Stimulated activated CD4-positive, alpha-beta T cell treated with anti-CD3 and anti-CD28 coated beads, Interleukin-12 subunit alpha, Interleukin-12 subunit beta, amount 100 ng/mL, for 48 hours (primary cell): ENCODE data around the gene GCC2.
"Not testable (repeated sequence)": the region's sequence is repeated elsewhere in the genome, so short reads cannot be mapped to it uniquely, and the experiment has no call there.

Experiments used
- DNase-seq, 3 donors: peaks; one replicate each; pipeline ENCODE4 v3.0.0-alpha.2; 2020; ENCODE audit warnings: low read depth in 2 of 3, low spot score in 1 of 3

Gene GCC2

DNA sequence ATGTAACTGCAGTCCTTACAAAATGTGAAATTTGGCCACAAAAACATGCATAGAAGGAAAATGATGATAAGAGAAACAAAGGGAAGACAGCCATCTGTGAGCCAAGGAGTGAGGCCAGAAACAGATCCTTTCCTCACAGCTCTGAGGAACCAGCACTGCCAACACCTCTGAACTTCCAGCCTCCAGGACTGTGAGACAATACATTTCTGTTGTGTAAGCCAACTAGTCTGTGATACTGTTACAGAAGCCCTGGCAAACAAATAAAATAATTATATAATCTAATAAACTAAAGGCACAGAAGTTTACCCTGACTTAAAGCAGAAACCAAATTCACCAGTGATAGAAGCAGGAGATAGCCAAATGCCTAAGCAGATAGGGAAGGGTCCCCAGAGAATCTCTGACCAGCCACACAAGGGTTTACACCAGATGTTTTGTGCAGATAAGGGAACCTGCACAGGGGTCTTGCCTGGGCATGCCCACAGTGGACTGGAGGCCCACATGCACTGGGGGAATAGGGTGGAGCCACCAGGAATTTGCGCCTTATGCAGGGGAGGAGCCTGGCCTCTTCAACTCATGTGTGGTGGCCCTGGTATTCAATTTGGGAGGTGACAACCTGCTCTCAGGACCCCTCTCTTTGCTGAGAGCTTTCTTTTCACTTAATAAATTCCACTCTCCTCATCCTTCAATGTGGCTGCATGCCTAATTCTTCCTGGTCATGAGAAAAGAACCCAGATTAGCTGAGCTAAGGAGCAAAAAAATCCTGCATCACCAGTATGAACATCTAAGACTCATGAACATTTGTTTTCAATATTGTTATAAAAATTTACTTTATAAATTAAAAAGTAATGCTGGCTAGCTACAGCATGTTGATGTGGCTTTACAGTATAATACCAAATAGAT, 3.8 kb upstream of the GCC2 start:
- DNase-seq = no peak

DNA sequence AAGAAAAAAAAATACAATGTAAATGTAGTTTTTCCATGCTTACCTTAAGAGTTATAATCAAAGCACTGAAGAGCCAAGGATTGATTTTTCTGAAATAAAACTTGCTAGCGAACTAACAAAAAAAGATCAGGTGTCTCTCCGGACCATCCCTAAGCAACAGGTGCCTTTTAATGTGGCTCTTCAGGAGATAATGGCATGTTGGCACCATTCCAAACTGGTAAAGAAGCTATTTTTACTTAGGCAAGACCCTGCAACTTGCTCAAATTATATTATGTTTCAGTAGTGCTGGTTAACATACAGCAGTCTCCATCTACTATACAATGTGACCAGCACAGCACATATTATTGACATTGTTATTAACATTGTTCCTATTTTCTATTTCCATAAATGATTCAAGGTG, 2.3 kb upstream of the GCC2 start:
- no peak for DNase-seq

- DNase-seq = no peak
These were observed 894 bp upstream of the GCC2 start for GRCh38 chr2:108447947-108448677.

GRCh38 chr2:108449410-108450130, 564 bp downstream of the GCC2 start:
- DNase-seq = no peak

DNA sequence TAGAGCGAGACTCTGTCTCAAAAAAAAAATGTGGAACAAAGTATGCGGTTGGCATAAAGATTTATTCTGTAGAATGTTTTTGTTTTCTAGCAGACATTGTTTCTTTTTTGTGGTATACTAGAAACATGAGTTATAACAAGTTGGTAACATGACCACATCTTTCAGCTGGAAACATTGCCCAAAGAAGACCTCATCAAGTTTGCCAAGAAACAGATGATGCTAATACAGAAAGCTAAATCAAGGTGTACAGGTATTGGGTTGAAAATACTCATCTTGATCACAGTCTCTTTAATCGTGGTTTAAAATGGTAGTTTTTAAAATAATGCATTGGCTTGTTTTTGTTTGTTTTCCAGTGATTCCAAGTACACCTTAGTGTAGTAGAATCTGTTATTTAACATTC, 1.9 kb downstream of the GCC2 start:
- DNase-seq = no peak

DNA sequence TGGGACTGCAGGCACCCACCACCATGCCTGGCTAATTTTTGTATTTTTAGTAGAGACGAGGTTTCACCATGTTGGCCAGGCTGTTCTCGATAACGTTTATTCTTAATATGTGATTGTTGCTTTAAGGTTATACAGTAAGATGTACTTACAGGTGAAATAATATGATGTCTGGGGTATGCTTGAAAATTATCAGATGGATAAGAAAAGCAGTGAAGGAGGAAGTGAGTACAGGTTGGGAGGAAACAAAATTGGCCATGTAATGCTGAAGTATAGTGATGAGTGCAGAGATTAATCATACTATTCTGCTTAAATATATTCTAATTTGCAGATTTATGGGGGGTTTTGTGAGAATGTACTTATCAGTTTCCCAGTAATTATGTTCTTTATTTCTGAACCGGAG, 3.0 kb downstream of the GCC2 start:
- no peak for DNase-seq

- DNase-seq = not testable (repeated sequence)
These were observed 4.5 kb downstream of the GCC2 start for GRCh38 chr2:108453530-108453929.

DNA sequence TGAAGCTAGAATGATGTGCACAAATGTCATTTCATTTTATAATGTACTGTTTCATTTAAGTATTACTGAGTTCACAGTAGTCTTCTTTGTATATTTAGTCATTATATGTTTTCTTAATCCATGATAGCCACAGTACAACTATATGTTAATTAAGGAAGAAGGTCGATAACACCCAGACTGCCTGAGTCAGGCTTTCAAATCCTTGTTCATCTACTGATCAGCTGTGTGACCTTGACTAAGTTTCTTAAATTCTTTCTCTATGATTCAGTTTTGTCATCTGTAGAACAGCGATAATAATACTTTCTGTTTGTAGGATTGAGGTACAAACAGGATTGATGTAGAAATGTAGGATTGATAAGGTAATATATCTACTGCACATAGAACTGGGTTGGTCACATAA, 5.4 kb downstream of the GCC2 start:
- DNase-seq = no peak

DNA sequence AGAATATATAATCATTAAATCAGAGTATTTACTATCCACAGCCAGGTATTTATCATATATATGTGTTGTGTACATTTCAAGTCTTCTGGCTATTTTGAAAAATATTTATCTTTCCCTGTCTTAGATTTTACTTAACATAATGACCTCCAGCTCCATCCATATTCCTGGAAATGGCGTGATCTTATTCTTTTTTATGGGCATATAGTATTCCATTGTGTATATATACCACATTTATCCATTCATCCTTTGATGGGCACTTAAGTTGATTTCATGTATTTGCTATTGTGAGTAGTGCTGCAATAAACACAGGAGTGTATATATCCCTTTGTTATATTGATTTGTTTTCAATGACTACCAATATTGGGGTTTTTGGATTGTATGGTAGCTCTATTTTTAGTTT, 6.6 kb downstream of the GCC2 start:
- no peak for DNase-seq

DNA sequence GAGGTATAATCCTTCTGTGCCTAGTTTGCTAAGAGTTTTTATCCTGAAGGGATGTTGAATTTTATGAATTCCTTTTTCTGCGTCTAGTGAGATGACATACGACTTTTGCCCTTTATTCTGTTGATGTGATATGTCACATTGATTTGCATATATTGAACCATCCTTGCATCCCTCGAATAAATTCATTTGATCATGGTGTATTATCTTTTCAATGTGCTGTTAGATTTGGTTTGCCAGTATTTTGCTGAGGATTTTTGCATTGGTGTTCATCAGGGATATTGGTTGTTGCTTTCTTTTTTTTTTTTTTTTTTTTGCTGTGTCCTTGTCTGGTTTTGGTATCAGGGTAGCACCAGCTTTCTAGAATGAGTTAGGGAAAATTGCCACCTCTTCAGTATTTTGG, 9.1 kb downstream of the GCC2 start:
- no peak for DNase-seq

DNA sequence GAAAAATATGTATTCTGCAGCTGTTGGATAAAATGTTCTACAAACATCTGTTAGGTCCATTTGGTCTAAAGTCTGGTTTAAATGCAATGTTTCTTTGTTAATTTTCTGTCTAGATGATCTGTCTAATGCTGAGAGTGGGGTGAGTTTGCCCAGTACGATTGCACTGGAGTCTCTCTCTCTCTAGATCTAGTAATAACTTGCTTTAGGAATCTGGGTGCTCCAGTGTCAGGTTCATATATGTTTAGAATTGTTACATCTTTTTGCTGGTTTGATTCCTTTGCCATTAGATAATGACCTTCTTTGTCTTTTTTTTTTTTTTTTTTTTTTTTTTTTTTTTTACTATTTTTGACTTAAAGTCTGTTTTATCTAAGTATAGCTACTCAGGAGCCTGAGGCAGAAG, 10.4 kb downstream of the GCC2 start:
- no peak for DNase-seq

DNA sequence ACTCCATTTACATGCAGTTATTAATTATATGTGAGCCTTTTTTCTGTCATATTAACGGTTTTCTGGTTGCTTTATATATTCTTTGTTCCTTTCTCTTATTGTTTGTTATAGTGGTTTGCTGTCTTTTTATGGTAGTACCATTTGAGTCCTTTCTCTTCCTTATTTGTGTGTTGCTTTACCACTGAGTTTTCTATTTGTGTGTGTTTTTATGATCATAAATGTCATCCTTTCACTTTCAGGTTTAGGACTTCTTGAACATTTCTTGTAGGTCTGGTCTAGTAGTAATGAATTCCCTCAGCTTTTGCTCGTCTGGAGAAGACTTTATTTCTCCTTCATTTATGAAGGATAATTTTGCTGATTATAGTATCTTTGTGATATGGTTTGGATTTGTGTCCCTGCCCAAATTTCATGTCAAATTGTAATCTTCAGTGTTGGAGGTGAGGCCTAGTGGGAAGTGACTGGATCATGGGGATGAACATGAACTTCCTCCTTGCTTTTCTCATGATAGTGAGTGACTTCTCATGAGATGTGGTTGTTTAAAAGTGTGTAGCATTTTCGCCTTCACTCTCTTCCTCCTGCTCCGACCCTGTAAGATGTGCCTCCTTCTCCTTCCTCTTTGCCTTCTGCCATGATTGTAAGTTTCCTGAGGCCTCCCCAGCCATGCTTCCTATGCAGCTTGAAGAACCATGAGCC, 11.5 kb downstream of the GCC2 start:
- DNase-seq = no peak

- no peak for DNase-seq
These were observed 28.1 kb downstream of the GCC2 start for GRCh38 chr2:108477099-108477498.

GRCh38 chr2:108485253-108485652, 36.2 kb downstream of the GCC2 start:
- DNase-seq = no peak

- DNase-seq = no peak
These were observed 41.6 kb downstream of the GCC2 start for GRCh38 chr2:108490506-108491122.

GRCh38 chr2:108491848-108492247, 42.8 kb downstream of the GCC2 start:
- DNase-seq = no peak

GRCh38 chr2:108492364-108492763, 43.4 kb downstream of the GCC2 start:
- DNase-seq = no peak

GRCh38 chr2:108496167-108496566, 47.2 kb downstream of the GCC2 start:
- not testable (repeated sequence) for DNase-seq

DNA sequence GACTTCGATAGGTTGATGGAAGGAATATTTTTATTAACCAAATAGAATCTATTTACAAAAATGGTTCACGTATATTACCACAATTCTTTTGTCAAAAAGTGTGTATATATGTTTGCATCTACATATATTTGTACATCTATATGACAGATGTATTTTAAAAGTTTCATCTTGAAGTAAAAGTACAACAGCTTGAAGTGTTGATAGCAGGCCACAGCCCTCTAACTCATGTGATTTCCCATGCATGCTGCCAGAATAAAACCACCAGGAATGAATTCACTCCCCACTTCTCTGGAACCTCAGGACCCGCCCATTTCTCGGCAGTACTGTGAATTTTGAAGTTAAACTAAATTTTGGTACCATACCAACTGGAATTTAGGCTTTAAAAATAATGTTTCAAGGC, 58.6 kb downstream of the GCC2 start:
- not testable (repeated sequence) for DNase-seq

- not testable (repeated sequence) for DNase-seq
These were observed 63.4 kb downstream of the GCC2 start for GRCh38 chr2:108512431-108512830.

GRCh38 chr2:108514478-108514877, 65.5 kb downstream of the GCC2 start:
- DNase-seq = not testable (repeated sequence)
